Transverse colon (tissue), 4 donors: ENCODE data around the gene CTBP2. TPM values are rescaled to one million over a fixed set of nuclear protein-coding genes. Genes with fewer than 3 reads are reported as not detected.

Experiments used
- DNase-seq: peaks from one replicate; pipeline ENCODE4 v3.0.0-alpha.2; 2019
- H3K27ac ChIP-seq, 4 donors: fragments of 200-600 bp; sonication (generic); 2 replicates each; pipeline ENCODE4 v1.5.1; 2016 to 2018; ENCODE audit warnings: inconsistent platforms in 4 of 4
- H3K27me3 ChIP-seq: fragments of 200-600 bp; sonication (generic); 2 replicates; pipeline ENCODE4 v1.5.1; 2017; ENCODE audit warnings: inconsistent platforms
- H3K36me3 ChIP-seq, 4 donors: fragments of 200-600 bp; sonication (generic); 2 replicates each; pipeline ENCODE4 v1.5.1; 2017 to 2019; ENCODE audit warnings: inconsistent platforms in 4 of 4
- H3K4me1 ChIP-seq, 4 donors: fragments of 200-600 bp; sonication (generic); 2 replicates each; pipeline ENCODE4 v1.5.1; 2017 to 2020; ENCODE audit warnings: inconsistent platforms in 4 of 4
- H3K4me3 ChIP-seq, 4 donors: fragments of 200-600 bp; sonication (generic); 1 replicate in 1 of 4; 2 replicates in 3 of 4; pipeline versions ENCODE4 v1.5.1 to v1.6.1; 2017 to 2019; ENCODE audit warnings: inconsistent platforms in 4 of 4
- H3K9me3 ChIP-seq, 2 donors: fragments of 200-600 bp; sonication (generic); 2 replicates each; pipeline ENCODE4 v1.5.1; 2017 to 2019; ENCODE audit warnings: inconsistent platforms in 2 of 2
- EP300 ChIP-seq: sonication (generic); formaldehyde crosslinking; IDR thresholded peaks from one replicate; pipeline ENCODE4 v1.6.1; 2017; ENCODE audit warnings: antibody characterized with exemption, low read depth
- POLR2A ChIP-seq: fragments of 450-650 bp; IDR thresholded peaks from one replicate; pipeline ENCODE4 v1.6.1; 2016; ENCODE audit warnings: antibody characterized with exemption, mild to moderate bottlenecking, moderate library complexity
- POLR2AphosphoS5 ChIP-seq, 3 donors: sonication (generic); formaldehyde crosslinking; IDR thresholded peaks; one replicate each; pipeline ENCODE4 v1.6.1; 2016; ENCODE audit warnings: antibody characterized with exemption in 3 of 3
- WGBS, 2 donors: methylation state at CpG; one replicate each; pipeline ENCODE4 v1.1.5; 2018; ENCODE audit warnings: low coverage in 1 of 2; 5-methylcytosine and 5-hydroxymethylcytosine counted together
- in situ Hi-C, 4 donors: fragments of 200-750 bp; cut with MboI; loops; one replicate each; pipeline versions ENCODE4 v1.15.0 to v1.15.1; 2017; ENCODE audit warnings: low sequenced_read_pairs in 3 of 4, low pct_ligation_motif_present in 1 of 4, low pct_unique_long_range_greater_than_20kb in 1 of 4
- intact Hi-C: fragments of 100-400 bp; cut with DNase I; formaldehyde crosslinking; loops from one replicate; pipeline ENCODE4 v1.15.1; 2023; ENCODE audit warnings: low total_unique reads
- total RNA-seq, 4 donors: library from RNA; depleted of rRNA; stranded (reverse); fragments of >200 nt; gene quantifications; one replicate each; pipeline ENCODE4 v1.1.0, GENCODE V29; 2016
- TF ChIP-seq, protein P1 (sequence below), 5 experiments: fragments of 200-600 bp in 3 of 5; fragments of 450-650 bp in 2 of 5; sonication (generic) in 3 of 5; IDR thresholded peaks; 1 replicate in 2 of 5; 2 replicates in 3 of 5; pipeline ENCODE4 v1.5.1; 2016 to 2017; ENCODE audit warnings: antibody characterized with exemption in 5 of 5, inconsistent platforms in 3 of 5, mild to moderate bottlenecking in 2 of 5, moderate library complexity in 1 of 5

The CTBP2 gene
- total RNA-seq, 4 donors from 2014 or later, result 71.9 to 247 (median 98.4) TPM

DNA sequence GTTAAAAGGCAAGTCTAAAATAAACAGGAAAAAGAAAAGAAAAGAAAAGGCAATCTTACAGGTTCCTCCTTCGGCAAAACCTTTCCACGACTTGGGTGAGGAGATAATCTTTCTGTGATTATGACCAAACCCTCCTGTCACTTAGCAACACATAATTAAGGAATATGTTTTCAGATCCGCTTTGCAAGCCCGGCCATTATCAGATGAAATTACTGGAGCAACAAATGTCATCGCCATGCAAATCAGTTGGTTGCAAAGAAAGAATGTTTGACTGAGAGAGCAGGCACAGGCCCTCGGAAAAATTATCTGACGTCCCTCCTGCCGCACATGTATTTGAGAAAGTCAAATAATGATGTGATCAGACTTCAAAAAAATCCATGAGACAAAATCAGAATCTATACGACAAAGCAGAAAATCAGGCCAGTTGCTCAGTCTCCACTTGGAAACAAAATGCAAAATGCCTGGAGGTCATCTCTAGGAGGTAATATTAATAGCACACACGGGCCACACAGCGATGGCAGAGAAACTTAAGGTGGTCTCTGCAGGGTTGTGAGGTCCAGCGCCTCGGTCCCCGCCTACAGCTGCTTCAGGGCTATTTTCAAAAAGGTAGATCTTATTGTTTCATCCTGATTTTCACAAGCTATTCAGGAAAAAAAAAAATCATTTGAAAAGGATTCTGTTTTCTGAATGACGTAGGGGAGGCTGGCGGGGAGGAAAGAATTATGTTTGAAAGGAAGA is 135.7 kb downstream of the CTBP2 start:
- intact Hi-C loops, result no loop called here
- in situ Hi-C loops, result loop anchor here in 1 of 4 donors (25.0 kb wide), 1 partner anchor 688 kb away; the partner anchor contains the start of gene EDRF1
- H3K27me3 ChIP-seq, result no peaks in the 10 kb centered on the region
- peak overlapping the region in 2 of 4 donors; percentile 48 to 72 for H3K27ac ChIP-seq
- peaks cover 22 to 37% (median 25%) of the 10 kb centered on the region in 4 donors for H3K4me1 ChIP-seq
- no peaks in the 10 kb centered on the region for H3K9me3 ChIP-seq
- DNase-seq, result no peak
- 58 to 61% methylated on average over 16 of the region's 16 CpGs for WGBS, 2 donors
- no peak overlapping the region for H3K4me3 ChIP-seq
- no peaks in the 10 kb centered on the region for H3K36me3 ChIP-seq
- TF ChIP-seq POLR2A (no peak), EP300 (no peak), POLR2AphosphoS5 (IDR thresholded peaks at IDR 0.05) (no peak)
- TF ChIP-seq, protein P1, sequence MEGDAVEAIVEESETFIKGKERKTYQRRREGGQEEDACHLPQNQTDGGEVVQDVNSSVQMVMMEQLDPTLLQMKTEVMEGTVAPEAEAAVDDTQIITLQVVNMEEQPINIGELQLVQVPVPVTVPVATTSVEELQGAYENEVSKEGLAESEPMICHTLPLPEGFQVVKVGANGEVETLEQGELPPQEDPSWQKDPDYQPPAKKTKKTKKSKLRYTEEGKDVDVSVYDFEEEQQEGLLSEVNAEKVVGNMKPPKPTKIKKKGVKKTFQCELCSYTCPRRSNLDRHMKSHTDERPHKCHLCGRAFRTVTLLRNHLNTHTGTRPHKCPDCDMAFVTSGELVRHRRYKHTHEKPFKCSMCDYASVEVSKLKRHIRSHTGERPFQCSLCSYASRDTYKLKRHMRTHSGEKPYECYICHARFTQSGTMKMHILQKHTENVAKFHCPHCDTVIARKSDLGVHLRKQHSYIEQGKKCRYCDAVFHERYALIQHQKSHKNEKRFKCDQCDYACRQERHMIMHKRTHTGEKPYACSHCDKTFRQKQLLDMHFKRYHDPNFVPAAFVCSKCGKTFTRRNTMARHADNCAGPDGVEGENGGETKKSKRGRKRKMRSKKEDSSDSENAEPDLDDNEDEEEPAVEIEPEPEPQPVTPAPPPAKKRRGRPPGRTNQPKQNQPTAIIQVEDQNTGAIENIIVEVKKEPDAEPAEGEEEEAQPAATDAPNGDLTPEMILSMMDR (IDR thresholded peaks at IDR 0.05), result no peak

DNA sequence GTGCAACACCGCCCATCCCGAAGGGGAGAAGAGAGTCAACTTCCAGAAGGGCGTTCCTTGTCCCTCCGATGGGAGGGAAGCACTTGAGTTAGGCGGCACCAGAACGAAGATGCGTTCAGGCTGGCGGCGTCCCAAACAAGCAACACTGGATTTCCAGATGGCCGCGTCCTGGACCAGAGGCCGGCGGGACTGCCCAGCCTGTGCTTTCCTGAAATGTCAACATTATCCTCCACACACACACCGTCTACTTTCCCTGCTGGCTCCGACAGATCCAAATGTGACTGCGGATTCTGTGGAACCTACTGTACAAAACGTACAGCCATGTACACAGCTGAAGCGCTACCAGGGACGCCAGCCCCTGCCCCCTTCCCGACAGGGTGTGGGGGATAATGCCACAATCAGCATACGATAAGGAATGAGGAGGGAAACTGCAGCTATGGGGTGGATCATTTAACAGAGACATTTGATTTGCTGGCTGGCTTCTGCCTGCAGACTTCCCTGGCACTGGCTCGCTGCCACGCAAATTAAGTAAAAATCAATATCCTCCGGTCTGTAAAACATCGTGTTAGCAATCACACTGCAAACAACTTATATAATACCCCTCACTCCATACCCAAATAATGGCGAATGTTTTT is 136.4 kb downstream of the CTBP2 start:
- Histone ChIP-seq H3K36me3 (no peaks in the 10 kb centered on the region), H3K4me3 (no peak overlapping the region), H3K9me3 (no peaks in the 10 kb centered on the region), H3K27ac (peak overlapping the region; percentile 9 to 72 (median 45)), H3K4me1 (peaks cover 22 to 32% (median 24%) of the 10 kb centered on the region in 4 donors), H3K27me3 (no peaks in the 10 kb centered on the region)
- intact Hi-C loops, result no loop called here
- TF ChIP-seq POLR2A (no peak), POLR2AphosphoS5 (IDR thresholded peaks at IDR 0.05) (no peak)
- 30 to 39% methylated on average over 10 to 26 of the region's 26 CpGs for WGBS, 2 donors
- in situ Hi-C loops, result no loop called here
- peak; percentile 62 for DNase-seq

DNA sequence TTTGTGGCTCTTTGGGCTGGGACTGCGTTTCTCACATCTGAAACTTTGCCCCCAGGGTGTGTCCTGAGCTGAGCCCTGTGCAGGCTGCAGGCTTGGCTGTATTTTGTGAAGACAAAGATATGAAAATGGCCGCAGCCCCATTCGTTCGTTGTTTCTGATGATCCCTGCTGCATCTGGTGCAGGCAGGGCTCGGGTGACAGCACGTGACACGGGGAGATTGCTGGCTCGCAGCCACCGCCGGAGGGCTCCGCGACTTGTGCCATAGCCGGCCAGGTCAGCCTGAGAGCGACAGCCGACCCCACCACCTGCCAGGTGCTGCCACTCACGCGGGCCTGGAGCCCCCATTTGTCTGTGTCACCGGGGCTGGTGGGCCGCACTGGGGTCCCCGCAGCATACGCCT is 137.1 kb downstream of the CTBP2 start:
- H3K27ac ChIP-seq, result peak overlapping the region; percentile 9 to 72 (median 45)
- WGBS, 2 donors, result 68% methylated on average over 21 of the region's 21 CpGs; no CpG with 5 or more reads in 1 of the 2 donors
- intact Hi-C loops (no loop called here), in situ Hi-C loops (no loop called here)
- no peaks in the 10 kb centered on the region for H3K36me3 ChIP-seq
- H3K4me1 ChIP-seq, result peaks cover 22 to 32% (median 24%) of the 10 kb centered on the region in 4 donors
- TF ChIP-seq EP300 (no peak), POLR2A (no peak), POLR2AphosphoS5 (IDR thresholded peaks at IDR 0.05) (no peak)
- TF ChIP-seq, protein P1 (IDR thresholded peaks at IDR 0.05), result no peak
- H3K27me3 ChIP-seq, result no peaks in the 10 kb centered on the region
- no peaks in the 10 kb centered on the region for H3K9me3 ChIP-seq
- no peak for DNase-seq
- no peak overlapping the region for H3K4me3 ChIP-seq

DNA sequence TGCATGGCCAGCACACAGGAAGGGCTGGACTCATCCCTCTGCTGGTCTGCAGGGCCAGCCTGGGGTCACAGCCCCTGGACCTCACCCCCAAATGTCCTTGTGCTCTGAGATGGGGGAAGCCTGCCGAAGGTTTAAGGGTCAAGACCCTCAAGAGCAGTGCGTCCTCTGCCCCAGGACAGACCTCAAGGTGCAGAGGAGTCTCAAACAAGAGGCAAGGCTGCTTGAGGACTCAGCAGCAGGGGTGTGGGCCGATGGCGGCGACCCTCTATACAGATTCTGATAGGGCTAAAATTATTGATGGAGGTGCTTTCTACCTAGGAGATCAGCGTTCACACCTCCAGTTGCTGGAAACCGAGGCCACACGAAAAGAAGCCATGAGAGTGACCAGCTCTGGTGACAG is 137.7 kb downstream of the CTBP2 start:
- H3K9me3 ChIP-seq, result no peaks in the 10 kb centered on the region
- no peak for DNase-seq
- no peaks in the 10 kb centered on the region for H3K27me3 ChIP-seq
- H3K4me3 ChIP-seq, result no peak overlapping the region
- intact Hi-C loops, result no loop called here
- H3K36me3 ChIP-seq, result no peaks in the 10 kb centered on the region
- no peak for TF ChIP-seq POLR2AphosphoS5 (IDR thresholded peaks at IDR 0.05)
- no peak for TF ChIP-seq EP300
- TF ChIP-seq, protein P1 (IDR thresholded peaks at IDR 0.05), result no peak
- no peak for TF ChIP-seq POLR2A
- in situ Hi-C loops, result no loop called here
- H3K4me1 ChIP-seq, result peaks cover 22 to 34% (median 24%) of the 10 kb centered on the region in 4 donors
- 92 to 94% methylated on average over 6 to 8 of the region's 8 CpGs for WGBS, 2 donors
- peak overlapping the region in 1 of 4 donors; percentile 72 for H3K27ac ChIP-seq
